Fibroblast of upper back skin (primary cell): ENCODE measurements around the gene ZNF331.

Experiments used
- DNase-seq: peaks from one replicate; pipeline ENCODE4 v3.0.0-alpha.2; 2013

The ZNF331 gene

GRCh38 chr19:53577968-53578367 is 40.0 kb downstream of the ZNF331 start:
- DNase-seq: no peak

- DNase-seq: no peak
Measured at GRCh38 chr19:53579518-53579917, 41.6 kb downstream of the ZNF331 start.

GRCh38 chr19:53580871-53581835 is 43.2 kb downstream of the ZNF331 start:
- DNase-seq: no peak

- DNase-seq: no peak
Measured at GRCh38 chr19:53581871-53582279, 43.9 kb downstream of the ZNF331 start.

GRCh38 chr19:53583181-53583580 is 45.2 kb downstream of the ZNF331 start:
- no peak for DNase-seq

- DNase-seq: no peak
Measured at GRCh38 chr19:53586277-53586691, 48.3 kb downstream of the ZNF331 start.

GRCh38 chr19:53594811-53595509 is 57.0 kb downstream of the ZNF331 start:
- no peak for DNase-seq

- no peak for DNase-seq
Measured at GRCh38 chr19:53595510-53595867, 57.5 kb downstream of the ZNF331 start.

GRCh38 chr19:53596056-53596455 is 58.1 kb downstream of the ZNF331 start:
- no peak for DNase-seq

- DNase-seq: no peak
Measured at GRCh38 chr19:53597023-53597422, 59.1 kb downstream of the ZNF331 start.

GRCh38 chr19:53598361-53598760 is 60.4 kb downstream of the ZNF331 start:
- DNase-seq: no peak

GRCh38 chr19:53600217-53600616 is 62.3 kb downstream of the ZNF331 start:
- DNase-seq: no peak

GRCh38 chr19:53606031-53606430 is 68.1 kb downstream of the ZNF331 start:
- no peak for DNase-seq

- no peak for DNase-seq
Measured at GRCh38 chr19:53608381-53608780, 70.4 kb downstream of the ZNF331 start.

- DNase-seq: no peak
Measured at GRCh38 chr19:53612762-53613526, 75.0 kb downstream of the ZNF331 start.

GRCh38 chr19:53621885-53622740 is 84.2 kb downstream of the ZNF331 start:
- DNase-seq: no peak

- DNase-seq: no peak
Measured at GRCh38 chr19:53624771-53625545, 87.0 kb downstream of the ZNF331 start.

GRCh38 chr19:53626486-53626885 is 88.5 kb downstream of the ZNF331 start:
- DNase-seq: no peak

- DNase-seq: no peak
Measured at GRCh38 chr19:53626976-53627375, 89.0 kb downstream of the ZNF331 start.
